ENCODE data around the gene TKTL1. TPM values are rescaled to one million over a fixed set of nuclear protein-coding genes. Genes with fewer than 3 reads are reported as not detected.

Gene TKTL1
- total and polyA plus RNA-seq, 2 donors: 0.43 to 1.3 TPM

GRCh38 chrX:154320406-154320805 lies 24.8 kb downstream of the TKTL1 start:
- Histone ChIP-seq H3K4me3 (ENCODE audit: low read length in 2 of 2) (no peak overlapping the region), H3K27me3 (ENCODE audit: control insufficient read depth in 2 of 2, insufficient read depth in 1 of 2, low read length in 1 of 2) (no peaks in the 10 kb centered on the region), H3K4me1 (ENCODE audit: control insufficient read depth in 2 of 2, insufficient read depth in 2 of 2, low read length in 2 of 2) (peaks cover 0 to 13% of the 10 kb centered on the region in 2 donors), H3K27ac (ENCODE audit: low read depth in 1 of 2, low read length in 1 of 2) (no peak overlapping the region), H3K9me3 (ENCODE audit: control insufficient read depth in 2 of 2, insufficient read depth in 1 of 2, low read length in 1 of 2) (no peaks in the 10 kb centered on the region), H3K36me3 (ENCODE audit: control insufficient read depth in 2 of 2, insufficient read depth in 2 of 2, low read length in 1 of 2) (no peaks in the 10 kb centered on the region)
- 96% methylated on average over 11 of the region's 11 CpGs for WGBS
- no peak for DNase-seq (ENCODE audit: low read depth in 6 of 9, low spot score in 9 of 9)

GRCh38 chrX:154321152-154321551 lies 25.6 kb downstream of the TKTL1 start:
- WGBS: 48% methylated on average over 7 of the region's 7 CpGs
- DNase-seq (ENCODE audit: low read depth in 6 of 9, low spot score in 9 of 9): peak in 1 of 9 donors; percentile 17

GRCh38 chrX:154321594-154321993 lies 26.0 kb downstream of the TKTL1 start:
- Histone ChIP-seq H3K9me3 (ENCODE audit: control insufficient read depth in 2 of 2, insufficient read depth in 1 of 2, low read length in 1 of 2) (no peaks in the 10 kb centered on the region), H3K27ac (ENCODE audit: low read depth in 1 of 2, low read length in 1 of 2) (no peak overlapping the region), H3K4me1 (ENCODE audit: control insufficient read depth in 2 of 2, insufficient read depth in 2 of 2, low read length in 2 of 2) (peaks cover 0 to 20% of the 10 kb centered on the region in 2 donors), H3K27me3 (ENCODE audit: control insufficient read depth in 2 of 2, insufficient read depth in 1 of 2, low read length in 1 of 2) (no peaks in the 10 kb centered on the region), H3K36me3 (ENCODE audit: control insufficient read depth in 2 of 2, insufficient read depth in 2 of 2, low read length in 1 of 2) (no peaks in the 10 kb centered on the region), H3K4me3 (ENCODE audit: low read length in 2 of 2) (no peak overlapping the region)
- peak in 1 of 9 donors; percentile 34 for DNase-seq (ENCODE audit: low read depth in 6 of 9, low spot score in 9 of 9)
- WGBS: 77% methylated on average over 10 of the region's 10 CpGs

More at GRCh38 chrX:154321152-154321551, 25.6 kb downstream of the TKTL1 start:
- Histone ChIP-seq H3K27me3 (ENCODE audit: control insufficient read depth in 2 of 2, insufficient read depth in 1 of 2, low read length in 1 of 2) (no peaks in the 10 kb centered on the region), H3K27ac (ENCODE audit: low read depth in 1 of 2, low read length in 1 of 2) (no peak overlapping the region), H3K9me3 (ENCODE audit: control insufficient read depth in 2 of 2, insufficient read depth in 1 of 2, low read length in 1 of 2) (no peaks in the 10 kb centered on the region), H3K36me3 (ENCODE audit: control insufficient read depth in 2 of 2, insufficient read depth in 2 of 2, low read length in 1 of 2) (no peaks in the 10 kb centered on the region), H3K4me3 (ENCODE audit: low read length in 2 of 2) (no peak overlapping the region), H3K4me1 (ENCODE audit: control insufficient read depth in 2 of 2, insufficient read depth in 2 of 2, low read length in 2 of 2) (peaks cover 0 to 15% of the 10 kb centered on the region in 2 donors)

- no peak overlapping the region for H3K4me3 ChIP-seq (ENCODE audit: low read length in 2 of 2)
- no peak overlapping the region for H3K27ac ChIP-seq (ENCODE audit: low read depth in 1 of 2, low read length in 1 of 2)
- H3K36me3 ChIP-seq (ENCODE audit: control insufficient read depth in 2 of 2, insufficient read depth in 2 of 2, low read length in 1 of 2): no peaks in the 10 kb centered on the region
- H3K27me3 ChIP-seq (ENCODE audit: control insufficient read depth in 2 of 2, insufficient read depth in 1 of 2, low read length in 1 of 2): no peaks in the 10 kb centered on the region
- H3K9me3 ChIP-seq (ENCODE audit: control insufficient read depth in 2 of 2, insufficient read depth in 1 of 2, low read length in 1 of 2): no peaks in the 10 kb centered on the region
- no peak for DNase-seq (ENCODE audit: low read depth in 6 of 9, low spot score in 9 of 9)
- 94% methylated on average over 10 of the region's 10 CpGs for WGBS
- H3K4me1 ChIP-seq (ENCODE audit: control insufficient read depth in 2 of 2, insufficient read depth in 2 of 2, low read length in 2 of 2): peaks cover 0 to 32% of the 10 kb centered on the region in 2 donors
Observed at GRCh38 chrX:154322890-154323289, 27.3 kb downstream of the TKTL1 start.

GRCh38 chrX:154323537-154323936 lies 27.9 kb downstream of the TKTL1 start:
- Histone ChIP-seq H3K27me3 (ENCODE audit: control insufficient read depth in 2 of 2, insufficient read depth in 1 of 2, low read length in 1 of 2) (no peaks in the 10 kb centered on the region), H3K9me3 (ENCODE audit: control insufficient read depth in 2 of 2, insufficient read depth in 1 of 2, low read length in 1 of 2) (no peaks in the 10 kb centered on the region), H3K36me3 (ENCODE audit: control insufficient read depth in 2 of 2, insufficient read depth in 2 of 2, low read length in 1 of 2) (no peaks in the 10 kb centered on the region), H3K4me3 (ENCODE audit: low read length in 2 of 2) (no peak overlapping the region), H3K4me1 (ENCODE audit: control insufficient read depth in 2 of 2, insufficient read depth in 2 of 2, low read length in 2 of 2) (peaks cover 0 to 36% of the 10 kb centered on the region in 2 donors), H3K27ac (ENCODE audit: low read depth in 1 of 2, low read length in 1 of 2) (no peak overlapping the region)
- no peak for DNase-seq (ENCODE audit: low read depth in 6 of 9, low spot score in 9 of 9)
- WGBS: 87% methylated on average over 7 of the region's 7 CpGs

GRCh38 chrX:154325541-154325940 lies 29.9 kb downstream of the TKTL1 start:
- no peaks in the 10 kb centered on the region for H3K36me3 ChIP-seq (ENCODE audit: control insufficient read depth in 2 of 2, insufficient read depth in 2 of 2, low read length in 1 of 2)
- no peaks in the 10 kb centered on the region for H3K9me3 ChIP-seq (ENCODE audit: control insufficient read depth in 2 of 2, insufficient read depth in 1 of 2, low read length in 1 of 2)
- H3K4me1 ChIP-seq (ENCODE audit: control insufficient read depth in 2 of 2, insufficient read depth in 2 of 2, low read length in 2 of 2): peaks cover 0 to 41% of the 10 kb centered on the region in 2 donors
- 92% methylated on average over 8 of the region's 8 CpGs for WGBS
- H3K27me3 ChIP-seq (ENCODE audit: control insufficient read depth in 2 of 2, insufficient read depth in 1 of 2, low read length in 1 of 2): no peaks in the 10 kb centered on the region
- DNase-seq (ENCODE audit: low read depth in 6 of 9, low spot score in 9 of 9): no peak
- no peak overlapping the region for H3K4me3 ChIP-seq (ENCODE audit: low read length in 2 of 2)
- no peak overlapping the region for H3K27ac ChIP-seq (ENCODE audit: low read depth in 1 of 2, low read length in 1 of 2)

- peak in 8 of 9 donors; percentile 21 to 80 (median 46) for DNase-seq (ENCODE audit: low read depth in 6 of 9, low spot score in 9 of 9)
- Histone ChIP-seq H3K4me3 (ENCODE audit: low read length in 2 of 2) (no peak overlapping the region), H3K36me3 (ENCODE audit: control insufficient read depth in 2 of 2, insufficient read depth in 2 of 2, low read length in 1 of 2) (no peaks in the 10 kb centered on the region), H3K27me3 (ENCODE audit: control insufficient read depth in 2 of 2, insufficient read depth in 1 of 2, low read length in 1 of 2) (no peaks in the 10 kb centered on the region), H3K9me3 (ENCODE audit: control insufficient read depth in 2 of 2, insufficient read depth in 1 of 2, low read length in 1 of 2) (no peaks in the 10 kb centered on the region), H3K27ac (ENCODE audit: low read depth in 1 of 2, low read length in 1 of 2) (peak overlapping the region; percentile 28 to 70), H3K4me1 (ENCODE audit: control insufficient read depth in 2 of 2, insufficient read depth in 2 of 2, low read length in 2 of 2) (peaks cover 0 to 28% of the 10 kb centered on the region in 2 donors)
- WGBS: 43% methylated on average over 11 of the region's 11 CpGs
Observed at GRCh38 chrX:154327038-154327820, 31.6 kb downstream of the TKTL1 start.

- Histone ChIP-seq H3K4me1 (ENCODE audit: control insufficient read depth in 2 of 2, insufficient read depth in 2 of 2, low read length in 2 of 2) (peaks cover 0 to 28% of the 10 kb centered on the region in 2 donors), H3K27me3 (ENCODE audit: control insufficient read depth in 2 of 2, insufficient read depth in 1 of 2, low read length in 1 of 2) (no peaks in the 10 kb centered on the region), H3K4me3 (ENCODE audit: low read length in 2 of 2) (no peak overlapping the region), H3K36me3 (ENCODE audit: control insufficient read depth in 2 of 2, insufficient read depth in 2 of 2, low read length in 1 of 2) (no peaks in the 10 kb centered on the region), H3K9me3 (ENCODE audit: control insufficient read depth in 2 of 2, insufficient read depth in 1 of 2, low read length in 1 of 2) (no peaks in the 10 kb centered on the region), H3K27ac (ENCODE audit: low read depth in 1 of 2, low read length in 1 of 2) (no peak overlapping the region)
- WGBS: 98% methylated on average over 5 of the region's 5 CpGs
- DNase-seq (ENCODE audit: low read depth in 6 of 9, low spot score in 9 of 9): no peak
Observed at GRCh38 chrX:154328646-154329045, 33.1 kb downstream of the TKTL1 start.

GRCh38 chrX:154329294-154329693 lies 33.7 kb downstream of the TKTL1 start:
- 96% methylated on average over 10 of the region's 10 CpGs for WGBS
- peaks cover 0 to 28% of the 10 kb centered on the region in 2 donors for H3K4me1 ChIP-seq (ENCODE audit: control insufficient read depth in 2 of 2, insufficient read depth in 2 of 2, low read length in 2 of 2)
- H3K36me3 ChIP-seq (ENCODE audit: control insufficient read depth in 2 of 2, insufficient read depth in 2 of 2, low read length in 1 of 2): no peaks in the 10 kb centered on the region
- H3K4me3 ChIP-seq (ENCODE audit: low read length in 2 of 2): no peak overlapping the region
- H3K27ac ChIP-seq (ENCODE audit: low read depth in 1 of 2, low read length in 1 of 2): no peak overlapping the region
- no peaks in the 10 kb centered on the region for H3K9me3 ChIP-seq (ENCODE audit: control insufficient read depth in 2 of 2, insufficient read depth in 1 of 2, low read length in 1 of 2)
- DNase-seq (ENCODE audit: low read depth in 6 of 9, low spot score in 9 of 9): no peak
- no peaks in the 10 kb centered on the region for H3K27me3 ChIP-seq (ENCODE audit: control insufficient read depth in 2 of 2, insufficient read depth in 1 of 2, low read length in 1 of 2)
